Fibroblast of lung (primary cell): ENCODE measurements around the gene ACE. TPM values are rescaled to one million over a fixed set of nuclear protein-coding genes. Genes with fewer than 3 reads are reported as not detected.

ENCODE experiments used
- DNase-seq, 2 donors: peaks; one replicate each; pipeline versions ENCODE4 v3.0.0 to v3.0.0-alpha.2; 2010; ENCODE audit warnings: low read depth in 2 of 2
- H2AFZ ChIP-seq: 2 replicates; pipeline ENCODE4 v1.5.1; 2012; ENCODE audit warnings: low read length, control low read depth, inconsistent platforms
- H3K27ac ChIP-seq: 2 replicates; pipeline ENCODE4 v1.5.1; 2011; ENCODE audit warnings: low read length, control low read depth; ENCODE audit not compliant: insufficient read depth
- H3K27me3 ChIP-seq: 2 replicates; pipeline ENCODE4 v1.5.1; 2011; ENCODE audit warnings: mild to moderate bottlenecking, low read length; ENCODE audit not compliant: control insufficient read depth, insufficient read depth
- H3K36me3 ChIP-seq: 2 replicates; pipeline ENCODE4 v1.5.1; 2011; ENCODE audit warnings: low read length; ENCODE audit not compliant: control insufficient read depth, insufficient read depth
- H3K4me1 ChIP-seq: 2 replicates; pipeline ENCODE4 v1.5.1; 2011; ENCODE audit warnings: low read length; ENCODE audit not compliant: control insufficient read depth, insufficient read depth; ENCODE audit errors: extremely low read depth
- H3K4me2 ChIP-seq: 2 replicates; pipeline ENCODE4 v1.5.1; 2011; ENCODE audit warnings: low read length, control low read depth; ENCODE audit not compliant: insufficient read depth; ENCODE audit errors: extremely low read depth
- H3K4me3 ChIP-seq, 4 experiments: fragments of 200-600 bp in 1 of 4; sonication (generic) in 1 of 4; replicated peaks in 1 of 4; 2 replicates each; pipeline ENCODE4 v1.5.1; 2011 to 2016; ENCODE audit warnings: low read length in 4 of 4, low read depth in 3 of 4, mild to moderate bottlenecking in 3 of 4, control low read depth in 2 of 4, inconsistent platforms in 1 of 4, mixed read lengths in 1 of 4; ENCODE audit not compliant: insufficient read depth in 1 of 4; ENCODE audit errors: control extremely low read depth in 1 of 4
- H3K79me2 ChIP-seq: 2 replicates; pipeline ENCODE4 v1.5.1; 2012; ENCODE audit warnings: mild to moderate bottlenecking, low read length, inconsistent platforms; ENCODE audit not compliant: control insufficient read depth, insufficient read depth
- H3K9ac ChIP-seq: 2 replicates; pipeline ENCODE4 v1.5.1; 2011; ENCODE audit warnings: mild to moderate bottlenecking, low read length, control low read depth; ENCODE audit not compliant: insufficient read depth
- H3K9me3 ChIP-seq: 2 replicates; pipeline ENCODE4 v1.5.1; 2012; ENCODE audit warnings: low read depth, low read length; ENCODE audit not compliant: control insufficient read depth, insufficient read depth
- H4K20me1 ChIP-seq: 2 replicates; pipeline ENCODE4 v1.5.1; 2011; ENCODE audit warnings: low read length; ENCODE audit not compliant: control insufficient read depth, insufficient read depth; ENCODE audit errors: extremely low read depth
- CTCF ChIP-seq, 2 donors: IDR thresholded peaks in 1 of 2; conservative IDR thresholded peaks in 1 of 2; 1 replicate in 1 of 2; 2 replicates in 1 of 2; pipeline ENCODE4 v1.5.1; 2011 to 2012; ENCODE audit warnings: low read length in 2 of 2, control low read depth in 1 of 2, inconsistent platforms in 1 of 2, low read depth in 1 of 2, mild to moderate bottlenecking in 1 of 2
- EZH2 ChIP-seq: IDR thresholded peaks from 2 replicates; pipeline ENCODE4 v1.5.1; 2012; ENCODE audit warnings: low read length, control low read depth, mild to moderate bottlenecking; ENCODE audit errors: missing control alignments
- polyA plus RNA-seq, 2 donors: library from polyadenylated mRNA; depleted of rRNA in 1 of 2; stranded (reverse) in 1 of 2; unstranded in 1 of 2; fragments of >200 nt; gene quantifications; 2 replicates each; pipeline ENCODE4 v1.2.1, GENCODE V29; 2011 to 2012; ENCODE audit warnings: missing spikeins in 1 of 2
- total RNA-seq: library from RNA; depleted of rRNA; stranded (reverse); fragments of >200 nt; gene quantifications from 2 replicates; pipeline ENCODE4 v1.2.1, GENCODE V29; 2014

The ACE gene
- total and polyA plus RNA-seq, 2 donors (not counting 1 experiment from before 2014, with no cell fraction given), result 0.92 to 2.5 TPM

GRCh38 chr17:63526861-63527260, 50.0 kb downstream of the ACE start:
- Histone ChIP-seq H3K4me1 (no peaks in the 10 kb centered on the region), H2AFZ (no peak overlapping the region), H3K79me2 (no peaks in the 10 kb centered on the region), H3K36me3 (no peaks in the 10 kb centered on the region), H3K4me2 (no peak overlapping the region), H3K27ac (no peak overlapping the region), H3K4me3 (no peak overlapping the region), H3K9ac (no peak overlapping the region), H3K27me3 (peaks cover 5% of the 10 kb centered on the region), H3K9me3 (no peaks in the 10 kb centered on the region), H4K20me1 (no peaks in the 10 kb centered on the region)
- TF ChIP-seq CTCF (conservative IDR thresholded peaks at IDR 0.05 in 1 of 2, IDR thresholded peaks at IDR 0.05 in 1 of 2; ENCODE audit: low read depth in 1 of 2, low read length in 2 of 2) (no peak), EZH2 (no peak)
- no peak for DNase-seq

GRCh38 chr17:63528183-63528582, 51.3 kb downstream of the ACE start:
- H3K4me1 ChIP-seq, result no peaks in the 10 kb centered on the region
- H3K27ac ChIP-seq, result no peak overlapping the region
- no peaks in the 10 kb centered on the region for H3K79me2 ChIP-seq
- H3K4me3 ChIP-seq, result no peak overlapping the region
- H3K36me3 ChIP-seq, result no peaks in the 10 kb centered on the region
- no peaks in the 10 kb centered on the region for H4K20me1 ChIP-seq
- H3K9ac ChIP-seq, result no peak overlapping the region
- no peak overlapping the region for H2AFZ ChIP-seq
- no peak overlapping the region for H3K4me2 ChIP-seq
- H3K27me3 ChIP-seq, result peaks cover 5% of the 10 kb centered on the region
- TF ChIP-seq EZH2 (no peak), CTCF (conservative IDR thresholded peaks at IDR 0.05 in 1 of 2, IDR thresholded peaks at IDR 0.05 in 1 of 2; ENCODE audit: low read depth in 1 of 2, low read length in 2 of 2) (no peak)
- DNase-seq, result no peak
- H3K9me3 ChIP-seq, result no peaks in the 10 kb centered on the region

- no peak for DNase-seq
- no peaks in the 10 kb centered on the region for H3K36me3 ChIP-seq
- no peak overlapping the region for H3K4me2 ChIP-seq
- no peaks in the 10 kb centered on the region for H3K9me3 ChIP-seq
- no peaks in the 10 kb centered on the region for H3K79me2 ChIP-seq
- TF ChIP-seq CTCF (conservative IDR thresholded peaks at IDR 0.05 in 1 of 2, IDR thresholded peaks at IDR 0.05 in 1 of 2; ENCODE audit: low read depth in 1 of 2, low read length in 2 of 2) (no peak), EZH2 (no peak)
- no peaks in the 10 kb centered on the region for H4K20me1 ChIP-seq
- H3K9ac ChIP-seq, result no peak overlapping the region
- H3K4me3 ChIP-seq, result no peak overlapping the region
- no peak overlapping the region for H2AFZ ChIP-seq
- H3K4me1 ChIP-seq, result no peaks in the 10 kb centered on the region
- H3K27me3 ChIP-seq, result peaks cover 5% of the 10 kb centered on the region
- H3K27ac ChIP-seq, result no peak overlapping the region
These were observed 53.1 kb downstream of the ACE start for GRCh38 chr17:63529711-63530556.
